Stimulated activated CD8-positive, alpha-beta memory T cell treated with anti-CD3 and anti-CD28 coated beads, Interleukin-7, amount 100 ng/mL, for 4 hours (primary cell): ENCODE results near the gene PCED1B.
"Not testable (repeated sequence)": the region's sequence is repeated elsewhere in the genome, so short reads cannot be mapped to it uniquely, and the experiment has no call there.

Source experiments
- DNase-seq, 2 donors: peaks; one replicate each; pipeline ENCODE4 v3.0.0-alpha.2; 2020; ENCODE audit warnings: low read depth in 2 of 2

Gene PCED1B

GRCh38 chr12:47088021-47088944 lies 8.9 kb downstream of the PCED1B start:
- no peak for DNase-seq

GRCh38 chr12:47091009-47091408 lies 11.6 kb downstream of the PCED1B start:
- no peak for DNase-seq

GRCh38 chr12:47094804-47095203 lies 15.4 kb downstream of the PCED1B start:
- DNase-seq, result no peak

GRCh38 chr12:47095446-47096236 lies 16.2 kb downstream of the PCED1B start:
- no peak for DNase-seq

GRCh38 chr12:47097276-47097896 lies 18.0 kb downstream of the PCED1B start:
- DNase-seq, result no peak

GRCh38 chr12:47098099-47098498 lies 18.7 kb downstream of the PCED1B start:
- DNase-seq, result no peak

GRCh38 chr12:47099610-47100009 lies 20.2 kb downstream of the PCED1B start:
- DNase-seq, result no peak

- no peak for DNase-seq
Observed at GRCh38 chr12:47100160-47100559, 20.7 kb downstream of the PCED1B start.

GRCh38 chr12:47102406-47102805 lies 23.0 kb downstream of the PCED1B start:
- no peak for DNase-seq

- no peak for DNase-seq
Observed at GRCh38 chr12:47102845-47103651, 23.6 kb downstream of the PCED1B start.

GRCh38 chr12:47105914-47106674 lies 26.7 kb downstream of the PCED1B start:
- no peak for DNase-seq

- DNase-seq, result no peak
Observed at GRCh38 chr12:47107446-47107845, 28.0 kb downstream of the PCED1B start.

- no peak for DNase-seq
Observed at GRCh38 chr12:47107926-47108325, 28.5 kb downstream of the PCED1B start.

- DNase-seq, result no peak
Observed at GRCh38 chr12:47110011-47110541, 30.7 kb downstream of the PCED1B start.

GRCh38 chr12:47110718-47111391 lies 31.4 kb downstream of the PCED1B start:
- DNase-seq, result no peak

- DNase-seq, result no peak
Observed at GRCh38 chr12:47111392-47111778, 32.0 kb downstream of the PCED1B start.

- no peak for DNase-seq
Observed at GRCh38 chr12:47111854-47112253, 32.4 kb downstream of the PCED1B start.

GRCh38 chr12:47112679-47113078 lies 33.3 kb downstream of the PCED1B start:
- no peak for DNase-seq

- DNase-seq, result no peak
Observed at GRCh38 chr12:47114481-47114892, 35.1 kb downstream of the PCED1B start.

- not testable (repeated sequence) for DNase-seq
Observed at GRCh38 chr12:47117305-47117704, 37.9 kb downstream of the PCED1B start.
